Measurements from ENCODE around the gene TSHZ2. TPM values are rescaled to one million over a fixed set of nuclear protein-coding genes. Genes with fewer than 3 reads are reported as not detected.

The TSHZ2 gene
- total RNA-seq, 1 experiment from 2014 or later, result 0.07 TPM

GRCh38 chr20:53073636-53074415 lies 101.7 kb downstream of the TSHZ2 start:
- no peaks in the 10 kb centered on the region for H3K79me2 ChIP-seq (ENCODE audit: insufficient read depth, low read length)

More at GRCh38 chr20:53073636-53074415, 101.7 kb downstream of the TSHZ2 start:
- no peak overlapping the region for H4K91ac ChIP-seq (ENCODE audit: insufficient read length, low read depth, low read length)
- no peak for TF ChIP-seq CTCF (conservative IDR thresholded peaks at IDR 0.05)
- no peaks in the 10 kb centered on the region for H3K4me1 ChIP-seq (ENCODE audit: insufficient read depth, low read length)
- Mint-ChIP-seq H3K27ac (no peak overlapping the region), H3K9me3 (no peaks in the 10 kb centered on the region), H3K36me3 (ENCODE audit: insufficient read depth in 1 of 3, low read depth in 3 of 3) (no peaks in the 10 kb centered on the region), H3K4me1 (peaks cover 0 to 2% of the 10 kb centered on the region in 2 experiments; a peak in 1 of 4 replicates), H3K4me3 (no peak overlapping the region), H3K27me3 (ENCODE audit: low read depth) (no peaks in the 10 kb centered on the region; the same call in 1 of the 2 replicates)
- no peak overlapping the region for H3K23ac ChIP-seq (ENCODE audit: insufficient read length, low read depth, low read length)
- DNase-seq, result no peak
- H4K20me1 ChIP-seq (ENCODE audit: control insufficient read depth, insufficient read depth, insufficient read length), result no peaks in the 10 kb centered on the region
- H3K9ac ChIP-seq (ENCODE audit: extremely low read depth, insufficient read length, low read length), result no peak overlapping the region
- no peak overlapping the region for H3K4ac ChIP-seq (ENCODE audit: low read depth, low read length)
- no peak overlapping the region for H2AFZ ChIP-seq (ENCODE audit: low read length)
- WGBS (ENCODE audit: extremely low coverage, insufficient read length, low lambda C conversion rate), result no CpG with 5 or more reads among the region's 4 CpGs
- H2AK5ac ChIP-seq (ENCODE audit: insufficient read length, low read length), result no peak overlapping the region
- H3K79me1 ChIP-seq (ENCODE audit: insufficient read depth, low read depth, low read length, poor library complexity, severe bottlenecking), result no peaks in the 10 kb centered on the region
- H3K23me2 ChIP-seq (ENCODE audit: insufficient read length, low read depth, low read length, poor library complexity, severe bottlenecking), result no peaks in the 10 kb centered on the region
- no peak overlapping the region for H4K8ac ChIP-seq (replicated peaks; ENCODE audit: insufficient read length, low read depth, low read length)
- no peak overlapping the region for H3T11ph ChIP-seq (ENCODE audit: low read length)
- no peak overlapping the region for H2BK15ac ChIP-seq (ENCODE audit: low read depth, low read length)
- no peaks in the 10 kb centered on the region for H3K27me3 ChIP-seq (ENCODE audit: insufficient read depth, low read length)
- H3K4me2 ChIP-seq (ENCODE audit: insufficient read depth, insufficient read length, low read length), result no peak overlapping the region
- no peak overlapping the region for H2BK20ac ChIP-seq (ENCODE audit: low read depth, low read length, poor library complexity, severe bottlenecking)
- H3K9me3 ChIP-seq (ENCODE audit: control insufficient read depth, low read depth, low read length), result no peaks in the 10 kb centered on the region
- H2BK120ac ChIP-seq (ENCODE audit: low read depth, low read length, poor library complexity, severe bottlenecking), result no peak overlapping the region
- H3K27ac ChIP-seq (ENCODE audit: insufficient read length, low read depth, low read length), result no peak overlapping the region
- no peak overlapping the region for H4K5ac ChIP-seq (ENCODE audit: insufficient read length, low read depth, low read length)
- H3K18ac ChIP-seq (ENCODE audit: insufficient read length, low read depth, low read length), result no peak overlapping the region
- H3K14ac ChIP-seq (ENCODE audit: insufficient read depth, low read length), result no peak overlapping the region
- no peak overlapping the region for H2BK5ac ChIP-seq (ENCODE audit: insufficient read length, low read length)
- no peak overlapping the region for H3K56ac ChIP-seq (ENCODE audit: insufficient read length, low read depth, low read length)
- no peak overlapping the region for H2BK12ac ChIP-seq (ENCODE audit: insufficient read length, low read depth, low read length)

Measured in H9 (cell line).